KOPT-K1 (cell line): Measurements from ENCODE around the gene ASB13.
"Not testable (repeated sequence)": the region's sequence is repeated elsewhere in the genome, so short reads cannot be mapped to it uniquely, and the experiment has no call there.

Experiments used
- H3K27ac ChIP-seq: fragments of 200-600 bp; sonication (generic); 2 replicates; pipeline ENCODE4 v1.5.1; 2016; ENCODE audit warnings: antibody characterized with exemption, mild to moderate bottlenecking, low read depth, low read length; ENCODE audit not compliant: poor library complexity, severe bottlenecking
- H3K36me3 ChIP-seq: fragments of 200-600 bp; sonication (generic); 2 replicates; pipeline ENCODE4 v1.5.1; 2017; ENCODE audit warnings: antibody characterized with exemption, mild to moderate bottlenecking, low read length, moderate library complexity; ENCODE audit not compliant: insufficient read depth
- H3K9me3 ChIP-seq: fragments of 200-600 bp; sonication (generic); 2 replicates; pipeline ENCODE4 v1.5.1; 2017; ENCODE audit warnings: antibody characterized with exemption, low read length, mild to moderate bottlenecking; ENCODE audit not compliant: insufficient read depth, poor library complexity, severe bottlenecking

The ASB13 gene

GRCh38 chr10:5601826-5602495 lies 64.4 kb downstream of the ASB13 start:
- no peak overlapping the region for H3K27ac ChIP-seq
- H3K36me3 ChIP-seq, result no peaks in the 10 kb centered on the region
- no peaks in the 10 kb centered on the region for H3K9me3 ChIP-seq

- H3K9me3 ChIP-seq, result no peaks in the 10 kb centered on the region
- H3K27ac ChIP-seq, result no peak overlapping the region
- H3K36me3 ChIP-seq, result no peaks in the 10 kb centered on the region
Observed at GRCh38 chr10:5600908-5601307, 65.5 kb downstream of the ASB13 start.

GRCh38 chr10:5599613-5600520 lies 66.5 kb downstream of the ASB13 start:
- no peak overlapping the region for H3K27ac ChIP-seq
- H3K36me3 ChIP-seq, result no peaks in the 10 kb centered on the region
- no peaks in the 10 kb centered on the region for H3K9me3 ChIP-seq

- no peaks in the 10 kb centered on the region for H3K9me3 ChIP-seq
- no peak overlapping the region for H3K27ac ChIP-seq
- no peaks in the 10 kb centered on the region for H3K36me3 ChIP-seq
Observed at GRCh38 chr10:5598085-5598690, 68.2 kb downstream of the ASB13 start.

- Histone ChIP-seq H3K9me3 (no peaks in the 10 kb centered on the region), H3K36me3 (no peaks in the 10 kb centered on the region), H3K27ac (no peak overlapping the region)
Observed at GRCh38 chr10:5596611-5597341, 69.6 kb downstream of the ASB13 start.

- Histone ChIP-seq H3K36me3 (no peaks in the 10 kb centered on the region), H3K27ac (no peak overlapping the region), H3K9me3 (no peaks in the 10 kb centered on the region)
Observed at GRCh38 chr10:5595994-5596471, 70.4 kb downstream of the ASB13 start.

- no peak overlapping the region for H3K27ac ChIP-seq
- no peaks in the 10 kb centered on the region for H3K9me3 ChIP-seq
- no peaks in the 10 kb centered on the region for H3K36me3 ChIP-seq
Observed at GRCh38 chr10:5595591-5595990, 70.8 kb downstream of the ASB13 start.

- no peaks in the 10 kb centered on the region for H3K9me3 ChIP-seq
- H3K36me3 ChIP-seq, result no peaks in the 10 kb centered on the region
- no peak overlapping the region for H3K27ac ChIP-seq
Observed at GRCh38 chr10:5595095-5595494, 71.3 kb downstream of the ASB13 start.

GRCh38 chr10:5594271-5595049 lies 71.9 kb downstream of the ASB13 start:
- no peak overlapping the region for H3K27ac ChIP-seq
- no peaks in the 10 kb centered on the region for H3K36me3 ChIP-seq
- no peaks in the 10 kb centered on the region for H3K9me3 ChIP-seq

- not testable (repeated sequence) for H3K36me3 ChIP-seq, H3K9me3 ChIP-seq, H3K27ac ChIP-seq
Observed at GRCh38 chr10:5593347-5593746, 73.0 kb downstream of the ASB13 start.

GRCh38 chr10:5592070-5592469 lies 74.3 kb downstream of the ASB13 start:
- Histone ChIP-seq H3K9me3 (no peaks in the 10 kb centered on the region), H3K27ac (no peak overlapping the region), H3K36me3 (no peaks in the 10 kb centered on the region)

- Histone ChIP-seq H3K9me3 (no peaks in the 10 kb centered on the region), H3K27ac (no peak overlapping the region), H3K36me3 (no peaks in the 10 kb centered on the region)
Observed at GRCh38 chr10:5591336-5591824, 75.0 kb downstream of the ASB13 start.

- Histone ChIP-seq H3K36me3 (no peaks in the 10 kb centered on the region), H3K27ac (no peak overlapping the region), H3K9me3 (no peaks in the 10 kb centered on the region)
Observed at GRCh38 chr10:5590816-5591215, 75.6 kb downstream of the ASB13 start.
